ENCODE results near the gene SRPK3. TPM values are rescaled to one million over a fixed set of nuclear protein-coding genes. Genes with fewer than 3 reads are reported as not detected.
A peak's percentile ranks its signal among the peaks of the same experiment; 100 is the strongest.

The SRPK3 gene
- total RNA-seq, 1 donor, result 0.36 TPM

DNA sequence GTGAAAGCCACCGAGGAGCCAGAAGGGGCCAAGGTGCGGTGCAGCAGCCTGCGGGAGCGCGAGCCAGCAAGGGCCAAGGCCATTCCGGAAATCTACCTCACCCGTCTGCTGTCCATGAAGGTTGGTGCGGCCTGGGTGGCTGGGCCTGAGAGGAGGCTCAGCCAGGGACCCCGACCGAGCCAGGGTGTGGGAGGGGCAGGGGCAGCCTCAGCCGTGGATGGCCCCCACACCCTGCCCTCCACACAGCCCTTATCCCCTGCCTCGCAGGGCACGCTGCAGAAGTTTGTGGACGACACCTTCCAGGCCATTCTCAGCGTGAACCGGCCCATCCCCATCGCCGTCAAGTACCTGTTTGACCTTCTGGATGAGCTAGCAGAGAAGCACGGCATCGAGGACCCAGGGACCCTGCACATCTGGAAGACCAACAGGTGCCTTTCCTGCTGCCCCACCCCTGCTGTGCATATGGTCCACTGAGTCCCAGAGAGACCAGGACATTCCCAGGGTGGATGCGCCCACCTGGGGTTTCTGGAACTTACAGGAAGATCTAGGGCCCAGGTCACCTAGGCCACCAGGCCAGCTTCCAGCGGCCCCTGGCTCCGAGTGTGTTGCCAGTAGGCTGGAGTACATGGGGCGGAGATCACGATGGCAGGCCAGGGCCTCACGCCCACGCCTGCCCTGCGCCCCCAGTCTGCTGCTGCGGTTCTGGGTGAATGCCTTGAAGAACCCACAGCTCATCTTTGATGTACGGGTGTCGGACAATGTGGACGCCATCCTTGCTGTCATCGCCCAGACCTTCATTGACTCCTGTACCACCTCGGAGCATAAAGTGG is 3.4 kb upstream of the SRPK3 start:
- H4K20me1 ChIP-seq (ENCODE audit: insufficient read depth, low read length), result no peaks in the 10 kb centered on the region
- TF ChIP-seq CTCF (IDR thresholded peaks at IDR 0.05; ENCODE audit: extremely low read depth, low read depth, low read length), result no peak
- DNase-seq (ENCODE audit: insufficient read length, low spot score, missing footprints), result peak; percentile 91

DNA sequence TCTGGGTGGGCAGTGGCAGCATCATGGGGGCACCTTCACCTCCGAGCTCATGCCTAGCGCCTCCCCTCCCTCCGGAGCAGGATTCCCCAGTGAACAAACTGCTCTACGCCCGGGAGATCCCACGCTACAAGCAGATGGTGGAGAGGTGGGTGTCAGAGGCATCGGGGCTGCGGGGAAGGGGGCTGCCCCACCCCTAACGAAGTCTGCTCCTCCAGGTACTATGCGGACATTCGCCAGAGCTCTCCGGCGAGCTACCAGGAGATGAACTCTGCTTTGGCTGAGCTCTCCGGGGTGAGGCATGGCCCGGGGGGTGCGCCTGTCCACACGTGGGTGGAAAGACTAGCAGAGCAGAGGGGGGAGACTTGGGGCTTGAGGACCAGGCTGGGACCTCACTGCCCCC is 2.7 kb upstream of the SRPK3 start:
- Histone ChIP-seq H3K4me3 (ENCODE audit: insufficient read depth, low read length) (no peak overlapping the region), H3K27ac (ENCODE audit: low read depth, low read length) (no peak overlapping the region), H2AFZ (ENCODE audit: low read length) (no peak overlapping the region), H3K4me1 (ENCODE audit: insufficient read depth, low read length) (peaks cover 2% of the 10 kb centered on the region), H3K79me2 (ENCODE audit: insufficient read depth, low read length) (no peaks in the 10 kb centered on the region), H3K4me2 (ENCODE audit: insufficient read depth, low read length) (no peak overlapping the region), H3K27me3 (ENCODE audit: insufficient read depth, low read length) (no peaks in the 10 kb centered on the region), H3K9me3 (ENCODE audit: low read depth, low read length) (no peaks in the 10 kb centered on the region), H3K36me3 (ENCODE audit: insufficient read depth, low read length) (no peaks in the 10 kb centered on the region), H4K20me1 (ENCODE audit: insufficient read depth, low read length) (no peaks in the 10 kb centered on the region)
- DNase-seq (ENCODE audit: insufficient read length, low spot score, missing footprints), result peak; percentile 93
- no peak for TF ChIP-seq CTCF (IDR thresholded peaks at IDR 0.05; ENCODE audit: extremely low read depth, low read depth, low read length)

More for the DNA sequence above, 3.4 kb upstream of the SRPK3 start:
- H2AFZ ChIP-seq (ENCODE audit: low read length), result no peak overlapping the region
- H3K36me3 ChIP-seq (ENCODE audit: insufficient read depth, low read length), result no peaks in the 10 kb centered on the region
- H3K4me1 ChIP-seq (ENCODE audit: insufficient read depth, low read length), result peaks cover 2% of the 10 kb centered on the region
- no peak overlapping the region for H3K27ac ChIP-seq (ENCODE audit: low read depth, low read length)
- no peaks in the 10 kb centered on the region for H3K79me2 ChIP-seq (ENCODE audit: insufficient read depth, low read length)
- H3K4me2 ChIP-seq (ENCODE audit: insufficient read depth, low read length), result no peak overlapping the region
- no peak overlapping the region for H3K4me3 ChIP-seq (ENCODE audit: insufficient read depth, low read length)
- H3K27me3 ChIP-seq (ENCODE audit: insufficient read depth, low read length), result no peaks in the 10 kb centered on the region
- no peaks in the 10 kb centered on the region for H3K9me3 ChIP-seq (ENCODE audit: low read depth, low read length)

GRCh38 chrX:153778684-153779101 is 2.1 kb upstream of the SRPK3 start:
- H3K79me2 ChIP-seq (ENCODE audit: insufficient read depth, low read length), result no peaks in the 10 kb centered on the region
- H3K27me3 ChIP-seq (ENCODE audit: insufficient read depth, low read length), result no peaks in the 10 kb centered on the region
- no peak overlapping the region for H3K27ac ChIP-seq (ENCODE audit: low read depth, low read length)
- no peaks in the 10 kb centered on the region for H3K36me3 ChIP-seq (ENCODE audit: insufficient read depth, low read length)
- no peaks in the 10 kb centered on the region for H4K20me1 ChIP-seq (ENCODE audit: insufficient read depth, low read length)
- no peaks in the 10 kb centered on the region for H3K9me3 ChIP-seq (ENCODE audit: low read depth, low read length)
- no peak for TF ChIP-seq CTCF (IDR thresholded peaks at IDR 0.05; ENCODE audit: extremely low read depth, low read depth, low read length)
- H3K4me2 ChIP-seq (ENCODE audit: insufficient read depth, low read length), result no peak overlapping the region
- H2AFZ ChIP-seq (ENCODE audit: low read length), result no peak overlapping the region
- no peak overlapping the region for H3K4me3 ChIP-seq (ENCODE audit: insufficient read depth, low read length)
- H3K4me1 ChIP-seq (ENCODE audit: insufficient read depth, low read length), result peaks cover 2% of the 10 kb centered on the region
- peak; percentile 89 for DNase-seq (ENCODE audit: insufficient read length, low spot score, missing footprints)

GRCh38 chrX:153779891-153780677 is 757 bp upstream of the SRPK3 start:
- no peak overlapping the region for H2AFZ ChIP-seq (ENCODE audit: low read length)
- no peak overlapping the region for H3K27ac ChIP-seq (ENCODE audit: low read depth, low read length)
- H3K4me3 ChIP-seq (ENCODE audit: insufficient read depth, low read length), result no peak overlapping the region
- peak overlapping the region; percentile 39 for H3K4me2 ChIP-seq (ENCODE audit: insufficient read depth, low read length)
- no peaks in the 10 kb centered on the region for H3K36me3 ChIP-seq (ENCODE audit: insufficient read depth, low read length)
- H3K4me1 ChIP-seq (ENCODE audit: insufficient read depth, low read length), result peaks cover 2% of the 10 kb centered on the region
- no peaks in the 10 kb centered on the region for H3K27me3 ChIP-seq (ENCODE audit: insufficient read depth, low read length)
- H4K20me1 ChIP-seq (ENCODE audit: insufficient read depth, low read length), result no peaks in the 10 kb centered on the region
- H3K79me2 ChIP-seq (ENCODE audit: insufficient read depth, low read length), result no peaks in the 10 kb centered on the region
- H3K9me3 ChIP-seq (ENCODE audit: low read depth, low read length), result no peaks in the 10 kb centered on the region
- TF ChIP-seq CTCF (IDR thresholded peaks at IDR 0.05; ENCODE audit: extremely low read depth, low read depth, low read length), result no peak
- peak; percentile 90 for DNase-seq (ENCODE audit: insufficient read length, low spot score, missing footprints)

Data from osteoblast (primary cell).